ENCODE results near the gene C6orf47. TPM values are rescaled to one million over a fixed set of nuclear protein-coding genes. Genes with fewer than 3 reads are reported as not detected.

Gene C6orf47
- polyA plus RNA-seq, 1 of the 3 experiments (the other 2 are of a cell fraction) = 10.3 TPM

DNA sequence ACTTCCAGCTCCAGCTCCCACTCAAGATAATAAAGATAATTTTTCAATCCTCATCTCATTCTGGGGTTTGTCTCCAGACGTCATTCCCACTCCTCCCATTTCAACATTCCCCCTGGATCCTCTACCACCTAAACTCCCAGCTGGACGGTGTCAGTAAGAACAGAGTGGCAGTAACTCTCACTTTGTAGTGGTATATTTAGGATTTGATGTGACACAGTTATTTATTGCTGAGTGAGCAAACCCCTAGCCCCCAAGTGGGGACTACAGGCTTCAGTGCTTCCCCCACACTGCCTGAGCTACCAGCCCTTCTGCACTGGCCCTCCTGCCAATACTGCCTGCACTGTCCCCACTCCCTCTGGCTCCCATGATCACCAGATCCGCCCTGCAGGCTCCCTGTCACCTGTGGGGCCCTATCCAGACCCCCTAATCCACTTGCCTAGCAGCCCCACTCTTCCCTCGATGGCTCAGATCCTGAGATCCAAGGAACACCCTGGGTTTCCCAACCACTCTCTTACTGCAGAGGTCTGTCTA lies 2.4 kb downstream of the C6orf47 start:
- H3K9me2 ChIP-seq = no peaks in the 10 kb centered on the region
- ChIA-PET POLR2A (interaction anchor here (0.7 kb wide), 1 partner anchor 13 kb away, joined by 3 read pairs; no protein-coding TSS in a partner anchor), CTCF (interaction anchor here (0.5 to 1.4 kb wide), 4 partner anchors 14 to 70 kb away, joined by 3 to 4 read pairs (median 3); no protein-coding TSS in a partner anchor)
- no peaks in the 10 kb centered on the region for H3K27me3 ChIP-seq (ENCODE audit: insufficient read depth)
- no peak overlapping the region for H2AFZ ChIP-seq (ENCODE audit: low read depth)
- peaks cover 8% of the 10 kb centered on the region; the same call in 1 of the 2 replicates for H4K20me1 ChIP-seq (ENCODE audit: insufficient read depth)
- no peak overlapping the region for H3K27ac ChIP-seq (ENCODE audit: low read depth in 2 of 2, low read length in 1 of 2)
- H3K79me2 ChIP-seq (ENCODE audit: insufficient read depth) = peaks cover 83% of the 10 kb centered on the region
- H3K4me1 ChIP-seq (ENCODE audit: control insufficient read depth in 1 of 2, insufficient read depth in 2 of 2, low read depth in 1 of 2, low read length in 1 of 2) = peaks cover 13 to 27% of the 10 kb centered on the region in 2 experiments; a peak in 2 of 4 replicates
- H3K4me3 ChIP-seq (ENCODE audit: low read depth in 2 of 2, low read length in 1 of 2) = no peak overlapping the region
- DNase-seq = no peak
- TF ChIP-seq, protein P1, sequence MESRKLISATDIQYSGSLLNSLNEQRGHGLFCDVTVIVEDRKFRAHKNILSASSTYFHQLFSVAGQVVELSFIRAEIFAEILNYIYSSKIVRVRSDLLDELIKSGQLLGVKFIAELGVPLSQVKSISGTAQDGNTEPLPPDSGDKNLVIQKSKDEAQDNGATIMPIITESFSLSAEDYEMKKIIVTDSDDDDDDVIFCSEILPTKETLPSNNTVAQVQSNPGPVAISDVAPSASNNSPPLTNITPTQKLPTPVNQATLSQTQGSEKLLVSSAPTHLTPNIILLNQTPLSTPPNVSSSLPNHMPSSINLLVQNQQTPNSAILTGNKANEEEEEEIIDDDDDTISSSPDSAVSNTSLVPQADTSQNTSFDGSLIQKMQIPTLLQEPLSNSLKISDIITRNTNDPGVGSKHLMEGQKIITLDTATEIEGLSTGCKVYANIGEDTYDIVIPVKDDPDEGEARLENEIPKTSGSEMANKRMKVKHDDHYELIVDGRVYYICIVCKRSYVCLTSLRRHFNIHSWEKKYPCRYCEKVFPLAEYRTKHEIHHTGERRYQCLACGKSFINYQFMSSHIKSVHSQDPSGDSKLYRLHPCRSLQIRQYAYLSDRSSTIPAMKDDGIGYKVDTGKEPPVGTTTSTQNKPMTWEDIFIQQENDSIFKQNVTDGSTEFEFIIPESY (IDR thresholded peaks at IDR 0.05; ENCODE audit: borderline replicate concordance, low read depth) = no peak
- TF ChIP-seq MXI1 (IDR thresholded peaks at IDR 0.05; ENCODE audit: low read depth, low read length) (no peak), GABPA (IDR thresholded peaks at IDR 0.05; ENCODE audit: low read depth) (no peak), ELF1 (IDR thresholded peaks at IDR 0.05) (no peak), EZH2phosphoT487 (IDR thresholded peaks at IDR 0.05; ENCODE audit: borderline replicate concordance, low read depth) (no peak), NFIC (IDR thresholded peaks at IDR 0.05; ENCODE audit: borderline replicate concordance) (no peak), RFX5 (IDR thresholded peaks at IDR 0.05; ENCODE audit: low read length) (no peak), SIN3A (IDR thresholded peaks at IDR 0.05; ENCODE audit: borderline replicate concordance, low read depth, low read length) (no peak), CHD2 (IDR thresholded peaks at IDR 0.05; ENCODE audit: low read length, partially characterized antibody) (no peak), IRF3 (IDR thresholded peaks at IDR 0.05; ENCODE audit: low read depth, low read length) (no peak), SMC3 (IDR thresholded peaks at IDR 0.05; ENCODE audit: low read depth, low read length) (no peak), TEAD4 (IDR thresholded peaks at IDR 0.05; ENCODE audit: borderline replicate concordance, insufficient read depth) (no peak), GATA2 (CRISPR knock-in tag; IDR thresholded peaks at IDR 0.05) (no peak), MEF2A (IDR thresholded peaks at IDR 0.05; ENCODE audit: borderline replicate concordance, low read depth) (no peak), REST (IDR thresholded peaks at IDR 0.05; ENCODE audit: low read depth, low read length) (no peak), FOXJ3 (CRISPR knock-in tag; IDR thresholded peaks at IDR 0.05) (no peak), TCF12 (IDR thresholded peaks at IDR 0.05) (no peak)
- TF ChIP-seq, protein P2, sequence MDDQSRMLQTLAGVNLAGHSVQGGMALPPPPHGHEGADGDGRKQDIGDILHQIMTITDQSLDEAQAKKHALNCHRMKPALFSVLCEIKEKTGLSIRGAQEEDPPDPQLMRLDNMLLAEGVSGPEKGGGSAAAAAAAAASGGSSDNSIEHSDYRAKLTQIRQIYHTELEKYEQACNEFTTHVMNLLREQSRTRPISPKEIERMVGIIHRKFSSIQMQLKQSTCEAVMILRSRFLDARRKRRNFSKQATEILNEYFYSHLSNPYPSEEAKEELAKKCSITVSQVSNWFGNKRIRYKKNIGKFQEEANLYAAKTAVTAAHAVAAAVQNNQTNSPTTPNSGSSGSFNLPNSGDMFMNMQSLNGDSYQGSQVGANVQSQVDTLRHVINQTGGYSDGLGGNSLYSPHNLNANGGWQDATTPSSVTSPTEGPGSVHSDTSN (IDR thresholded peaks at IDR 0.05) = no peak
- TF ChIP-seq, protein P3, sequence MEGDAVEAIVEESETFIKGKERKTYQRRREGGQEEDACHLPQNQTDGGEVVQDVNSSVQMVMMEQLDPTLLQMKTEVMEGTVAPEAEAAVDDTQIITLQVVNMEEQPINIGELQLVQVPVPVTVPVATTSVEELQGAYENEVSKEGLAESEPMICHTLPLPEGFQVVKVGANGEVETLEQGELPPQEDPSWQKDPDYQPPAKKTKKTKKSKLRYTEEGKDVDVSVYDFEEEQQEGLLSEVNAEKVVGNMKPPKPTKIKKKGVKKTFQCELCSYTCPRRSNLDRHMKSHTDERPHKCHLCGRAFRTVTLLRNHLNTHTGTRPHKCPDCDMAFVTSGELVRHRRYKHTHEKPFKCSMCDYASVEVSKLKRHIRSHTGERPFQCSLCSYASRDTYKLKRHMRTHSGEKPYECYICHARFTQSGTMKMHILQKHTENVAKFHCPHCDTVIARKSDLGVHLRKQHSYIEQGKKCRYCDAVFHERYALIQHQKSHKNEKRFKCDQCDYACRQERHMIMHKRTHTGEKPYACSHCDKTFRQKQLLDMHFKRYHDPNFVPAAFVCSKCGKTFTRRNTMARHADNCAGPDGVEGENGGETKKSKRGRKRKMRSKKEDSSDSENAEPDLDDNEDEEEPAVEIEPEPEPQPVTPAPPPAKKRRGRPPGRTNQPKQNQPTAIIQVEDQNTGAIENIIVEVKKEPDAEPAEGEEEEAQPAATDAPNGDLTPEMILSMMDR (IDR thresholded peaks at IDR 0.05) = no peak
- peak overlapping the region; percentile 97 for H3K4me2 ChIP-seq
- WGBS (ENCODE audit: low lambda C conversion rate) = 97% methylated on average over 4 of the region's 4 CpGs
- no peak overlapping the region for H3K9ac ChIP-seq
- peaks cover 28% of the 10 kb centered on the region for H3F3A ChIP-seq (replicated peaks; ENCODE audit: insufficient read depth)
- H3K36me3 ChIP-seq (replicated peaks in 1 of 2; ENCODE audit: control insufficient read depth in 1 of 2, insufficient read depth in 2 of 2, low read length in 1 of 2) = peaks cover 8 to 12% of the 10 kb centered on the region in 2 experiments
- H3K9me3 ChIP-seq = no peaks in the 10 kb centered on the region
